GM19099 (cell line): Measurements from ENCODE around the gene ZBTB46.

Source experiments
- POLR2A ChIP-seq: IDR thresholded peaks from 3 replicates; pipeline ENCODE4 v1.6.1; 2011; ENCODE audit warnings: low read depth; ENCODE audit not compliant: insufficient read length; ENCODE audit errors: extremely low read depth

The ZBTB46 gene

DNA sequence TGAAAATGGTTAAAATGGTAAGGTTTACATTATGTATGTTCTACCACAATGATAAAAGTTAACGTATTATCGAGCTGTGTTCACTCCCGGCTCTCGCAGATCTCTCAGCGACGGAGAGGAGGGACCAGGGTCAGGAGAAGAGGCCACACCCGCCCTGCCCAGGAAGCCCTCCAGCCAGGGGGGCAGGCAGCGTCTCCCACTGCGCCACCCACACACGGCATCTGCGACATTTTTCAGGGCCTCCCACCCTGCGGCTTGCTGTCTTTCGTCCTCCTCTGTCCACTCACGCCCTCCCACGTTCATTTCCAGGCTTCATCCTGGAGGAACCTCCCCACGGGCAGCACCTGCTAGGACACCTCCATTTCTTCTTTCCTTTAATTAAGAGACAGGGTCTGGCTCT lies 43.3 kb downstream of the ZBTB46 start:
- TF ChIP-seq POLR2A = no peak

DNA sequence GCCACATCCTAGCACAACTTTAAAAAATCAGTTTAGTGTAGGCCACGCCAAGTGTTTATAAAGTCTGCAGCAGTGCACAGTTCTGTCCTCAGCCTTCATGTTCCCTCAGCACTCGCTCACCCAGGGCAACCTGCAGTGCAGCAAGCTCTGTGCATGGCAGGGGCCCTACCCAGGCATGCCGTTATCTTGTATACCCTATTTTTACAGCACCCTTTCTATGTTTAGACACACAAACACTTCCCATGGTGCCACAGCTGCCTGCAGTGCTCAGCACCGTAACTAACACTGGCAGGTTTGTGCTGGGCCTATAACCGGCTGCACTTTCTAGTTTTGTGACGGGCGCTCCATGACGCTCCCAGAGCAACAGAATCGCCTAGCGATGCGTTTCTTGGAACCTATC lies 43.8 kb downstream of the ZBTB46 start:
- TF ChIP-seq POLR2A = no peak

DNA sequence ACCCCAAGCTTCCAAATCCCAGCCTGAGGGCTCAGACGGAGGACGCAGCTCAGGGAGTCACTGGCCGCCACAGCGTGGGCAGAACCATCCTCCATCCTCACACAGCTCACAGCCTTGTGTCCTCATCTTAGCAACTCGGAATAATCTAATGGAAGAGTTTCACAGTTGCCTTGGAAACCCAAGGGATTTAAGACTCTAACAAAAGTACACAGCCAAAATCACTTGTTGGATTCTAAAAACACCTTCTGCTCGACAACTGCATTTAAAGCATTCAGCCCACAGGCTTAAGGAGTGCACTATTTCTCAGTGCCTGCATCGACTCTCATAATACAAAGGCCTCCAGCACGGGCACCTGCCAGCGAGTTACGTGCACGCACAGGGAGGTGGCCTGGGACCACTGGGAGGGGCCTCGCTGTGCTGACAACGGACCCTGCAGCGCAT lies 45.4 kb downstream of the ZBTB46 start:
- no peak for TF ChIP-seq POLR2A

DNA sequence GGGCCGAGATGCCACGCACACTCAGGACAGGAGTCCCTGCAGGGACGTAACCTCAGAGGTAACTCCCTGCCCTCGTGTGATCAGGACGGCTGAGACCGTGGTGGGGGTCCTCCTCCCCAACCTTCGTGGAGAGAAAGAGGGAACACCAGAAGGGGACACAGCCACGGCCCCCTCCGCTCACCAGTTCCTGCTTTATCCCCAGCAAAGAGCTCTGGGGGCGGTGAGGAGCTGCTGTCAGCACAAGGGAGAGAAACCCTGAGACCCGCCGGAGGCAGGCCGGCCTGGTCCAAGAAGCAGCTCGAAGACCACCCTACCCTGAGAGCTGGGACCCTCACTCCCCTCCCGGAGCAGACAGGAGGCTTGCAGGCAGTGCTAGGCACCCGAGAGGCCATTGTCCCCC lies 47.1 kb downstream of the ZBTB46 start:
- TF ChIP-seq POLR2A = no peak

DNA sequence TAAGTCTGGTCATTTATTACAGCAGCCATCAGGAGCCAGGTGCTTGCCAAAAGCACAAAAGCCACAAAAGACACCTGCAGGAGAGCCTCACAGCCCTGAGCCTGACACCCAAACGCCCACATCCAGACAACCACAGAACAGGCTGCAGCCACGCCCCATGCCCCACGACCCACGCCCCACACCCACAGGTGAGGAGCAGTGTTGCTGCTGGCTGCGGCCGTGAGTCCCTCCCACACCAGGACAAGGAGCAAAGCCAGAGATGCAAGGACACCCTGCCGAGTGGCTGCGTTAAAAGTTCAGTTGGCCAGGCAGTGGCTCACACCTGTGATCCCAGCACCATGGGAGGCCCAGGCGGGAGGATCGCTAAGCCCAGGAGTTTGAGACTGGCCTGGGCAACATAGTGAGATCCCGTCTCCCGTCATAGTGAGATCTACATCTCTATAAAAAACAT lies 48.5 kb downstream of the ZBTB46 start:
- TF ChIP-seq POLR2A = no peak

DNA sequence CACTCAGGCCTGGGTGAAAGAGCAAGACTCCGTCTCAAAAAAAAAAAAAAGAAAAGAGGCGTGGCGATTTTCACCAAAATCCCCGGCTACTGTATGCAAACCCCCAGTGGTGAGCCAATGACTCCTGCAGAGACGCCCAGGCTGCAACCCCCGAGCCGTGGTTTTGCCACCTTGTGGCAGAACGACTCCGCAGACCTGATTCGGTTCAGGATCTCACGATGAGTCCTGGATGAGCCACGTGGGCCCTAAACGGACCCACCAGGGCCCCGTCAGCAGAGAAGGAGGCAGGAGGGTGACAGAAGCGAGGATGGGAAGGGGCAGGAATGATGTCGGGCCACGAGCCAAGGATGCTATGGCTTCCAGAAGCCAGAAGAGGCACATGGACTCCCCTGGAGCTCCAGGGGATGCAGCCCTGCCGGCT lies 49.0 kb downstream of the ZBTB46 start:
- TF ChIP-seq POLR2A = no peak

DNA sequence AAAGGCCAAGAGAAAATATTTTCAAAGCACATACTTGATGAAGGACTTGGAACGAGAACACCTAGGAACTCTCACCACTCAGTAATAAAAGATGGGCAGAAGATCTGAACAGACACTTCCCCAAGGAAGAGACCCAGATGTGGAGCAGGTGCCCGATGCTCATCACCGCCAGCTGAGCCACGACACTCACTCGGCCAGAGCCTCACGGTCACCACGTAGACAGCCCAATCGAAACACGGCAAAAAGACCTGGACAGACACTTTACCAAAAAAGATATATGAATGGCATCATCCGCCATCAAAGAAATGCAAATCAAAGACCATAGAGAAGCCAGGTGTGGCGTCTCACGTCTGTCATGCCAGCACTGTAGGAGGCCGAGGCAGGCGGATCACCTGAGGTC lies 49.9 kb downstream of the ZBTB46 start:
- no peak for TF ChIP-seq POLR2A

DNA sequence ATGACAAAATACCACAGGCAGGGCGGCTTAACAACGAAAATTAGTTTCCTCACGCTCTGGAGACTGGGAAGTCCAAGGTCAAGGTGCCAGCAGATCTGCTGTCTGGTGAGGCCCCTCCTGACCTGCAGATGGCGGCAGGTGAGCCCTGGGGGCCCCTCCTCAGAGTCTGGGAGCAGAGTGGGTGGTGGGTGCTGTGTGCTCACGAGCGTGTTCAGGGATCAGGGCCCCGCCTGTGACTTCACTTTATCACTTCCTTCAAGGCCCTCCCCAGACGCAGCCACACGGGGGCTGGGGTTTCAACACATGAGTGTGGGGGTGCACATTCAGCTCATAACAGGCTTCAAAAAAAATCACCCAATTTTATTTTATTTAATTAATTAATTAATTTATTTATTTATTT lies 52.2 kb downstream of the ZBTB46 start:
- TF ChIP-seq POLR2A = no peak

DNA sequence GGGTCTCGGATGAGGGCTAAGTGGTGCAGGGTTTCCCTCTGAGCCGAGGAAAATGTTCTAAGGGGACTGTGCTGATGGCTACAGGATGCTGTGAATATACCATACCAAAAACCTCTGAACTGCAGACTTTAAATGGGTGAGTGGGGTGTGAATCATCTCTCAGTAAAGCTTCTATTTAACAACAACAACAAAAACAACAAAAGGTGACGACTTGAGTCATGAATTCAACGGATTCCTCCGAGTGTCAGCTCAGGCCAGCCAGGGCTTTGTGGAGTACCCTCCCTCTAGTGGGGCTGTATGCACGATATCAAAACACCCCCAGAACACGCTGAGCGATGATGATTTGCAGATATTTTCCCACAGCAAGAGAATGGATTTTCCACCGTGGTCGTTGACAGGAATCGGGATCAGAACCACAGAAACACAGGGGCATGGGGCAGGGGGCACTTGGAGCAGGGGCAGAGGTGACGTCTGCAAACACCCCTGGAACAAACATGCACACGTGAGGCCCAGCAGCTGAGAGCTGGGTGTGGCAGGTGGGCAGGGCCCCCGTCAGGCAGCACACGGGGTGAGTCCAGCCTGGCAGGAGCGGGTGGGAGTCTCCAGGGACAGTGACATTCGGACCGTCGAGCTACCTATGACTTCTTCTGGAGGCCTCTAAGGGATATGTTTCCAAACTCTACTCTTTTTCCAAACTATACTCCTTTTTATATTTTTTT lies 52.9 kb downstream of the ZBTB46 start:
- no peak for TF ChIP-seq POLR2A

DNA sequence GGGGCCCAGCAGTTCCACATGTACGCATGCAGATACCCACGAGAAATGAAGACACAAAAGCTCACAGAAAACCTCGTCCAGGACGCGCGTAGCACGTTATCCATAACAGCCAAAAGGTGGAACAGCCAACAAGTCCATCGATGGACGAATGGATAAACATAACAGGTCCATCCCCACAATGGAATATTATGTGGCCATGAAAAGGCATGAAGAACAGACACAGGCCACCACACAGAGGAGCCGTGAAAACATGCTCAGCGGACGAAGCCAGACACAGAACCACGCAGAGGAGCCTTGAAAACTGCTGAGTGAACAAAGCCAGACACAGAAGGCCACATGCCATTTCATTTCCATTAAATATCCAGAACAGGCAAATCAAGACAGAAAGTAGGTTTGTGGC lies 53.5 kb downstream of the ZBTB46 start:
- no peak for TF ChIP-seq POLR2A

DNA sequence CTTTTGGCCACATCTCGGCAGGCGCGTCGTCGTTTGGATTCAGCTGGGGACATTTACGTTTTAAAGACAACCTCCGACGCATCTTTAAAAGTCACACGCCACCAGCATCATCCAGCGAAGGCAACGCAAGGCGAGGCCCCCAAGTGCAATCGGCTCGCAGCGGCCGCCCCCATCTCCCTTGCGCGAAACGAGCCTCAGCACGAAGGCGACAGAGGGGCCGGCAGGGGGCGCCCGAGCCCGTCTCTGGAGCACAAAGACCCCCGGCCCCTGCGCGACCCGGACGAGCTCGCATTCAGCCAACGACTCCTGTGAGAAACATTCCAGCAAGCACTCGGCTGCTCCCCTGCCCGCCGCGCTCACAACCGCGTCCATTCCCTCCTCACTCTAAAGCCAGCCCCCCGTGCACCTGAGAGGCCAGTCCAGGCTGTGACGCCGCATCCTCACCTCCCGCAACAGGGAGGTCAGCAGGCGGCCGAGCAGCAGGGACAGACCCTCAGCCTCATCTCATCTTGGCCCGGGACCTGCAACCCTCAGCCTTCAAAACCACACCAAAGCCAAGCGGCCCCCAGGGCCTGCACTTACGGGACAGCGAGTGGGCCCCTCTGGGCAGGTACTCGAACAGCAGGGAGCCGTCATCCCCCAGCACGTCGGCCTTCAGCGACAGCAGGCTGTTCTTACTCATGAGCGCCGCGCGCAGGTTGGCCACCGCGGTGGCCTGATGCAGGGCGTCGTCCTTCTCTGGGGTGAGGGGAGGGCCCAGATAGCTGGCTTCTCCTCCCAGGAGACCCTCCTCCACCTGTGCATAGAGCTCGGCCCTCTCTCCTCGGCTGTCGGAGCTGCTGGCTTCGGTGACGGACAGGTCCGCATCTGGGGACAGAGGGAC lies 55.7 kb downstream of the ZBTB46 start:
- no peak for TF ChIP-seq POLR2A

DNA sequence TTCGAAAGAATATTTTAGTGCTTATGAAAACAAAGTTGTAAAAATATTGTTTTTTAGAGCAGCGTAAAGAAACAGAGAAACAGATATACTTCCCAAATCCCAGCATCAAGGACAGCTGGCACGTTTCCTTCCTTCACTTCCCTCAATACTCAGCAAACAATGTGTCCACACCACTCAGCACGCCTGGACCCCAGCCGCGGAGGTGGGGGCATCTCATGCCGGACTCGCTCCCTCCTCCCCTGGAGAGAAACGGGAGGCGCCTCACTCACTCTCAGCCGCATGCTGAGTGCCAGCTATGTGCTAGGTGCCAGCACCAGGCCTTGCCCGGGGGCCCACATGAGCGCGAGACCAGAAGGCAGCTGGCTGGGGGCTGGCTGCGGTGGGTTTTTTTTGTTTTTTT lies 56.8 kb downstream of the ZBTB46 start:
- TF ChIP-seq POLR2A = no peak

DNA sequence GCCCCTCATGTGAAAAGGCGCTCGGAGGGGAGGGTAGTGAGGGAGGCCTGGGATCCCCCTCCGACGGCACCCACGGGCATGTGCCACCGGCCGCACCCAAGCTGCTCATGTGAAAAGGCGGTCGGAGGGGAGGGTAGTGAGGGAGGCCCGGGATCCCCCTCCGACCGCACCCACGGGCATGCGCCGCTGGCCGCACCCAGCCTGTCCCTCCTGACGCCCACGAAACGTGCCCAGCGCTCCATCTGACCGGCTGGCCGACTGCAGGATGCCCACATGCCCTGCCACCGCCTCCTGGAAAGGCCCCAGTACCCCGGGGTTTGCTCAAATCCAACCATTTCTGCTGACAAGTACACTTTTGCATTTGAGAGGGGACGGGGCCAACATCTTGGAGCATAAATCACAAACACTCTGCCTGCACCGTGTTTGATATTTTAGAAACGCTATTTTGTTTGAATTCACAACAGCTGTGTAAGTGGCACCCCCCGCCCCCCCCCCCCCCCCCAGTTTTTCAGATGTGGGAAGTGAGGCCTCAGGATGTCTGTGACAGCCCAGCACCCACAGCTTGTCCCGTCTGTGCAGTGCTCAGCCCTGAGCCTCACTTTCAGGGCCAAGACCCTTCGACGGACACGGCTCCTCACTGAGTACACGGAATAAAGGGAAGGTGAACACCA lies 57.4 kb downstream of the ZBTB46 start:
- TF ChIP-seq POLR2A = no peak

DNA sequence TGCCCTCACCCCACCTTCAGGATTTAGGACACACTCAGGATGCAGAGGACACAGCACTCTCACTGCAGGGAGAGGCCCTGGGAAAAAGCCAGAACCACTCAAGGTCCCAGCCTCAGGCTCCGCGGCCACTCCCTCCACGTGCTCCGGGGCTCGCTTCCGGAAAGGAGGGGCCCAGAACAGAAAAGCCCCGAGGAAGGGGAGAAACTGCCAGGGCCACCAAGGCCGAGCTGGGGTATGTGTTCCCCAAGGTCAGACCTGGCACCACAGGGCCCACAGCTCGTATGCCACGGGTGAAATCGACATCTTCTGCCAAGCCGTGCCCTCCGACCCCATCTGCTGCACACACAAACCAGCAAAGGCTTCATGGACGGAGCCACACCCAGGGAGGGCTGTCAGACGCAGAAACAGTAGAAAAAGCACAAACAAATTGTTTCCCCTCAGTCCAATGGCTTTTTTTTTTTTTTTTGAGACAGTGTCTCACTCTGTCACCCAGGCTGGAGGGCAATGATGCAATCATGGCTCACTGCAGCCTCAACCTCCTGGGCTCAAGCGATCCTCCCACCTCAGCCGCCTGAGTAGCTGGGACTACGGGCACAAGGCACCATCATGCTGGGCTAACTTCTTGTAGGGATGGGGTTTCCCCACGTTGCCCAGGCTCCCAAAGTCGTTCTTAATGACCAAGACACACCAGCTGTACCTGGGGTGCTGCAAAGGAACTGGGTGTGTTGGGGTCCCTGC lies 58.1 kb downstream of the ZBTB46 start:
- no peak for TF ChIP-seq POLR2A

DNA sequence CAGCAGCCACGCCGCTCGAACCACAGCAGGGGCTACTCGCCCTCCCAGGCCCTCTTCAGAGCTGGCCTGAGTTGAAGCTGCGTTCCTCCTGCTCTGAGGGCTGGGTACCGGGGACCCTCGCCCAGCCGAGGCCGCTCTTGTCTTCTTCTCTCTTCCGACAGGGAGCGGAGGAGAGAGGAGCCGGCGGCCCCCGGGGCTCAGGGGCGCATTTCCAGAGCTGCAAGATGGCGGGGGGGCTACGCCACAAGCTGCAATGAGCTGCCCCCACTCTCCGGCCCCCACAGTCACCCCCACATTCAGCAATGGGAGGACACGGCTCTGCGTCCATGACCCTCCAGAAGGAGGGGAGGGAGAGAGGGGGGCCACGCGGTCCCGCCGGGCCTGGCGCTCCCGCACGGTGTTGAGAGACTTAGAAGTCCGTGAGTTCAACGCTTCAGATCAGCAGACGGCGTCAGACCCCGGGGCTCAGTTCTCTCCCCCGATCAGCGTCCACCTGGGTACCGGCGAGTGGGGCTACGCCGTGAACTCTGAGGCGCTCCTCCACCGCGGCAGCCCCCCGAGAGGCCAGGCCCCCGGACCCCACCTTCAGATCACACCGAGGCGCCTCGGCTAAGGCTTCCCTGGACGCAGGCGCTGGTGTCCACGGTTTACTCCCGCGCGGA lies 59.9 kb downstream of the ZBTB46 start:
- no peak for TF ChIP-seq POLR2A

DNA sequence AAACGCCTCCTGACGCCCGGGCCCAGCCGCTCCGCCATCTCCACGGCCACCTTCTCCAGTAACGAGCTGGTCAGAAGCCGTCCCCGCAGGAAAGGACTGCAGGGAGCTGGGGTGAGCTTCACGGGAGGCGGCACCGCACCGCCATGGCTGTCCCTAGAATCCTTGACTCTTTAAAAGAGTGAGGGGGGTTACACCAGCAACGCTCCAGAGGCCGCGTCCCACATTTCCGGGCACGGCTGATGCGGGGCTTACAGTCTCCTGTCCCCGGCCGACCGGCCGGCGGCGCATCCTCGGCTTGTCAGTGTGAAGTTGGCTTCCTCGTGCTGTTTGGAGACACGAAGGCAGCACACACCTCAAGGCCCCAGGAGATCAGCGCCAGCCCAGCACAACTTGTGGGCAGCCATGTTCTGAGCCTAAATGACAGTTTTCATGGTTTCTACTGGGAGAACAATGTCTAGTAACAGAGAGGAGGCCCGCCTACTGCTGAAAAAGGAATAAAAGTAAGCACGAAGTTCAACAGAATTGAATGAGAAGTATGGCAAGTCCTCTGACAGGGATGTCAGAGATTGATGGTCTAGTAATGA lies 61.1 kb downstream of the ZBTB46 start:
- TF ChIP-seq POLR2A = no peak
